GM19397 (cell line): ENCODE data around the gene PDE1A.
"Not testable (repeated sequence)": the region's sequence is repeated elsewhere in the genome, so short reads cannot be mapped to it uniquely, and the experiment has no call there.

Experiments
- ATAC-seq: cut with Tn5 transposase; IDR thresholded peaks from one replicate; pipeline ENCODE4 v1.9.1; 2021; ENCODE audit warnings: mild to moderate bottlenecking, moderate library complexity; ENCODE audit not compliant: unreplicated experiment

Gene PDE1A

DNA sequence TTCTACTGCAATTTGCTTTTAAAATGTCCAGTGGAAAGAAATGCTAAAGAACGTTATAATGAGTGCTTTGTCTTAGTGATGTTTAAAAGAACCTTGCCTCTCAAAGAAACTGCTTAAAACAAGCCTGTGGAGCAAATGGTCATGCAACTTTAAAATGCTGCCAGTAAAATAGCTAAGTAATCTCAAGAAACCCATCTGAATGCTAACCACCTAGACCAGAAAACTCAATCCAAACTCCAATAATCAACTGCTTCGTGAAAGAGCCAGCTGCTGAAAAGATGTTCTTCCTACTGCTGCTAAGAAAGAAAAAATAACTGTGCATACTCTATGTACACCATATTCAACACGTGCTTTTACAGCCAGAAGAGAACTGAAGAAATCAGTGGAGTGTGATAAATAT, 145.6 kb downstream of the PDE1A start:
- ATAC-seq = no peak

DNA sequence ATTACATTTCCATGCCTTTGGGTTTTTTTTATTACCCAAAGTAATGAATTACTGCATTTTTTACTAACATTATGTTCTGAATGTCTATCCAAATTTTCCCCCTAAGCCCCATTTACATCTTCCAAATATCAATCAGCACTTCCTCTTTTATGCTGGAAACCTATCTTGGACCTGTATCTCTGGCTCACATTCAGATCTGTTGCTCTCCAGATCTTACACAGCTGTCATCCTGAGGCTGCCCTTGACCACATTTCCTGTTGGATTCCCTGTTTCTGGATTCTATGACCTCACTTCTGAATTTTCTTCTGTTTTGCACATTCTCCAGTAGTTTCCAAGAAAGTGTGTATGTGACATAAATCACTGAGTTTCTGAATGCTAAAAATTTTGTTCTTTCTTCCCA, 146.7 kb downstream of the PDE1A start:
- ATAC-seq = no peak

DNA sequence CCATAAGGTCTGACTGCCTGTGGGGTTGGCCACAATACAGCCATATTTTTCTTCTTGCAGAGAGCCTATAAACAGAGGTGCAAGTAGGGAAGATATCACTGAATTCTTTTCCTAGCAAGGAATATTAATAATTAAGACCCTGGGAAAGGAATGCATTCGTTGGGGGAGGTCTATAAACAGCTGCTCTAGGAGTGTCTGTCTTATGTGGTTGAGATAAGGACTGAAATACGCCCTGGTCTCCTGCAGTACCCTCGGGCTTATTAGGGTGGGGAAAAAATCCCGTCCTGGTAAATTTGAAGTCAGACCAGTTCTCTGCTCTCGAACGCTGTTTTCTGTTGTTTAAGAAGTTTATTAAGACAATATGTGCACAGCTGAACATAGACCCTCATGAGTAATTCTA, 150.2 kb downstream of the PDE1A start:
- not testable (repeated sequence) for ATAC-seq

DNA sequence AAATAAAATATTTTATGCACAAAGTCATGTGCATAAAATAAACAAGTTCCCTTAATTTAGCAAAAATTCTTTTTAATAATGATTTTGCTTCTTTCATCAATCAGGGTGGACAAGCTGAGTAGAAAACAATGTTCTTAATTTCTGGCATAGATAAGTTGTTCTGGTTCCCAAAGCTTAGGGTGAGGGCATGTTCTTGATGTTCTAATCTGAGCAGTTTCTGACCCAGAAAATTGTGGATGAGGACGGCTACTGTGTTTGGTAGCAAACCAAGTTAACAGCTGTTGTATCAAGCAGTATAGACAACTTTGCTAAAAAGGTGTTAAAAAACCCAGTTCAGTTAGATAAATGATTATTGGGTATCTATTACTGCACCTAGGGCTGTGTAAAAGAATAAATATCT, 158.9 kb downstream of the PDE1A start:
- no peak for ATAC-seq

GRCh38 chr2:182266909-182267308, 159.9 kb downstream of the PDE1A start:
- no peak for ATAC-seq

GRCh38 chr2:182265718-182266117, 161.1 kb downstream of the PDE1A start:
- ATAC-seq = no peak

- ATAC-seq = no peak
These were observed 164.9 kb downstream of the PDE1A start for GRCh38 chr2:182261860-182262387.

- ATAC-seq = no peak
These were observed 167.1 kb downstream of the PDE1A start for GRCh38 chr2:182259629-182260150.

DNA sequence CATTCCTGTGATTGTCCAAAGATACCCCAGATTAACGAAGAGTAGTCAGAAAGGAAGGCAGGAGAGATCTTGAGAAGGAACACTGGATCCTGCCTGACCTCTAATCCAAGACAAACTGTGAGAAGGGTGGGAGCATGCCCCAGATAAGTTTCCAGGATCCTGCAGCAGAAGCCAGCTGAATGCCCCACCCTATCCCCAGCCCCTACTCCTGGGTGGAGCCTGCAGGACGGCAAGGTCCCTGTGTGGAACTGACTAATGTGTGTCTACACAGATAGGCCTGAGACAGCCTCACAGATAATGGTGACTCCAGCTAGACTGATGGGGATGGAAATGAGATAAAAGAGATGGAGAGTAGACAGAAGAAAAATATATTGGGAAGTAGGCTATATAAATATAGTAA, 174.3 kb downstream of the PDE1A start:
- ATAC-seq = no peak

- no peak for ATAC-seq
These were observed 177.9 kb downstream of the PDE1A start for GRCh38 chr2:182248898-182249297.

DNA sequence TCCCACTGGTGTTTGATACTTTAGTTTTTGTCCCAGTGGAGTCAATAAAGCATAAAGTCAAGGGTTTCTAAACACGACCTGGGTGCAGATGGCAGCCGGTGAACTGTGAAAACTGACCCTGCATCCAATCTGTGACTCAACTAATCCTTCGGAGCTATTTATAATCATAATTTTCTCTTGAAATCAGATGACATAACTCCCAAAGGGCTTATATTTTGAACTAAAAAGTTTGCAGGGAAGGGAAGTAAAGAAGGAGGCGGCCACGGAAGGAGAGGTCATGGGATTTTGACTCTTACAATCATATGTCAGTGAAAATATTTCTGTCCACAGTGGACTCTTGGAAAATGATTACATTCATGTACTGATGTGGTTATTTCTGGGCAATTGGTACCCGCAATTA, 178.5 kb downstream of the PDE1A start:
- ATAC-seq = no peak

GRCh38 chr2:182247831-182248230, 179.0 kb downstream of the PDE1A start:
- ATAC-seq = no peak

GRCh38 chr2:182245963-182246362, 180.9 kb downstream of the PDE1A start:
- no peak for ATAC-seq

DNA sequence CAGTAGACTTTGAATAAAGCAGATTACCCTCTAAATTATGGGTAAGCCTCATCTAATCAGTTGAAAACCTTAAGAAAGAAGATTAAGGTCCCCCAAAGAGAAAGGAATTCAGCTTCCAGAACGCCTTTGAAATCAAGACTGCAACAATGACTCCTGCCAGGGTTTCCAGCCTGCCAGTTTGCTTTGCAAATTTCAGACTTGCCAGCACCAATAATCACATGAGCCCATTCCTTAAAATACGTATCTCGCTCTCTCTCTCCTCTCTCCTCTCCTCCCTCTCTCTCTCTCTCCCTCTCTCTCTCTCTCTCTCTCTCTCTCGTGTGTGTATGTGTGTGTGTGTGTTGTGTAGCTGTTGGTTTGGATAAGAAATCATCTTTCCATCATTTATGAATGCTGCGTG, 184.2 kb downstream of the PDE1A start:
- ATAC-seq = no peak

DNA sequence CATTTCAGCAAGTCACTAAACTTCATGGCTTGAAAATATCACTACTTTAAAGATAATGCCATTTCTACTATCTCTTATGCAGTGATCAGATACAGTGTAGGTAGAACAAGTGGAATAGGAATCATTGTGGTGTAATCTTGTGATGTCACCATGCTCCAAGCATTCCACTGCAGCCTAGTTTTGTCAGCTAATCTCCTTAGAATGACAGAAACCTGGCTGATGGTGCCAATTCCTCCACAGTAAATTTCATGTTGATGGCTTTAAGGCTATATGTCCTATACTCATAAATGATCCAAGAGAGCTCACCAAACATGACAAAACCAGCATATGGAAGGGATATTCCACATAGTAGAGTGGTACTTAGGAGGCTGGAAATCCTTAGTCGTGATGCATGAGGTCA, 184.9 kb downstream of the PDE1A start:
- no peak for ATAC-seq

- ATAC-seq = peak; percentile 100
These were observed 185.9 kb downstream of the PDE1A start for GRCh38 chr2:182240862-182241371.

GRCh38 chr2:182230561-182230960, 196.3 kb downstream of the PDE1A start:
- ATAC-seq = no peak

DNA sequence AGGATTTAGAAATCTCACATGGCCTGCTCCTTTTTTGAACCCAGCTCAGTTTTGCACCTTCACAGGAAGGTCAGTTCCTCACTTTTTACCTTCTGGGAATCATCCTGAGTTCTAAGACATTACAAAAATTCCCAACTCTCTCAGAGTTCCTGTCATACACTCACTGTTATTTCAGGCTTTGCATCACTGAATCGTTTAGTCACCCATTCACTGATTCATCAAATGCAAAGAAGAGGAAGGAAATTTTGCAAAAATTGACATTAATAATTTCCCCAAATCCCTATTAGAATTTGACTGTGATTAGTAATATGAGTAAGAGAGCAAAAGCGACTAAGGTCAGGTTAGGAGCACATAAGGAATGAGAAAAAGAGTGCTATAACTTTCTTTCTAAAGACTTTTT, 197.5 kb downstream of the PDE1A start:
- no peak for ATAC-seq

- ATAC-seq = no peak
These were observed 198.1 kb downstream of the PDE1A start for GRCh38 chr2:182228741-182229140.

DNA sequence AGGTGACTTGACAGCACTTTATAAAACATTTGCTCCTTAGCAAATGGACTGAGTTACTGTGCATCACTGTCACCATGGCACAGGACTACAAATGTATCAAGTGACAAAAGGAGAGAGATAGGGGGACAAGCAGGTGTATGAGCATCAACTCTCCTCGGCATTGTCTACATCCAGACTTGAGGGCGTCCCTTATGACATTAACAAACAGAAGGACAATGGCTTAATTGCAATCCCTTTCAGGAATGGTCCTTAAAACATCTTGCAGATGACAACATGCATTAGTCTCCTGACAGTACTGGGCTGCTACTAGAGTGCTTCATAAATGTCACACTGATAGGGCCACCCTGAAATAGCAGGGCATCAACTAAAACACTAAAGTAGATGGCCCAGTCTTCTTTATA, 198.8 kb downstream of the PDE1A start:
- no peak for ATAC-seq

DNA sequence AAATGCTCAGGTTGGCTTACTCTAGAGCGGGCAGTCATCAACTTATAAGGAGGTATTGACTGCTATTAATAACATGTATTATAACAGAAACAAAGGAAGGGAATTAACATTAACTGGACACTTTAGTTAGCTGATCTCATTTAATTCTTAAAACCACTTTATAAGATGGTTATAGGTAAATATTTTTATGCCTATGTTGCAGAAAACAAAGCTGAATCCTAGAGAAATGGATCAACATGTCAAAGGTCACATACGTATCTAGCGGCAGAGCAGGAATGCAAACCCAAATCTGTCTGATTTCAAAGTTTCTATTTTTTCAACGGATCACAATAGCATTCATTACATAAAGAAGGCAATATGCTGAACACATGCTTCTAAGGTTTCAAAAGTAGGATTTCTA, 200.0 kb downstream of the PDE1A start:
- ATAC-seq = no peak

DNA sequence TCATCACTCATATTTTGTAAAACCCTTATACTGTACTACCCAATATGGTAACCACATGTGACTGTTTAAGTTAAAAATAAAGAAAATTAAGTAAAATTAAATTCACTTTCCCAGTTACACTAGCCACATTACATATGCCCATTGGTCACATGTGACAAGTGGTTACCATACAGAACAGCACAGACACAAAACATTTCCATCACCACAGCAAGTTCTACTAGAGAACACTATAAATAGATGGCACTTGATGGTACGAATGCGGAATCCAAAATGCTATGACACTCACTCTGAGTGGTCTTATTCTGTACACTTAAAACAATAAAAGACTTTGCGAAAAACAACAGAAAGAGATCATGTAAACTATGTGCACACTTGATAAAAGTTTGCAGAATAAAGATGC, 202.2 kb downstream of the PDE1A start:
- no peak for ATAC-seq

DNA sequence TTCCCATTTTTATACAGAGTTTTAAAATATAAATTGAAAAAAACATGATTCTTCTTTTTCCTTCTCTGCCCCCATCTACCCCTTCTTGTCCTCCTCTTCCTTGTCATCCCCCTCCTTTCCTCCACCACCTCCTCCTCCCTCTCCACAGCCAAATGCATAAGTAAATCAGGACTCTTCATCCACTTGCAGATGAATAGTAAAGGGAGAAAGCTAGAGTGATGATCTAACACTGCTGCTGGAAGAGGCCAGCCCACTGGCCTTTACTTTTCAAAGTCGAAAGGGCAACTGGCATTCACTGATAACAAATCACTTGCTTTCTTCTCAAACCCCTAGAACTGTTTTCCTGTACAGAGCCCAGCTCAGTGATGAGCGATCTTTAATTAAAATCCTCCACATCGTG, 205.8 kb downstream of the PDE1A start:
- no peak for ATAC-seq
